ENCODE data around the gene STRN3.
"Not testable (repeated sequence)": the region's sequence is repeated elsewhere in the genome, so short reads cannot be mapped to it uniquely, and the experiment has no call there.

STRN3 gene

DNA sequence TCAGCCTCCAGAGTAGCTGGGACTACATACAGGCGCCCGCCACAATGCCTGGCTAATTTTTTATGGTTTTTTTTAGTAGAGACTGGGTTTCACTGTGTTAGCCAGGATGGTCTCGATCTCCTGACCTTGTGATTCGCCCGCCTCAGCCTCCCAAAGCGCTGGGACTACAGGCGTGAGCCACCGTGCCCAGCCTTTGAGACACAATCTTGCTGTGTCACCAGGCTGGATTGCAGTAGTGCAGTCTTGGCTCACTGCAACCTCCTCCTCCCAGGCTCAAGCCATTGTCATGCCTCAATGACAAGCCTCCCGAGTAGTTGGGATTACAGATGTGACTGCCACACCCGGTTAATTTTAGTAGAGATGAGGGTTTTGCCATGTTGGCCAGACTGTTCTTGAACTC is 21.3 kb upstream of the STRN3 start:
- no peak overlapping the region for H3K4me3 ChIP-seq (ENCODE audit: low read length)
- no peak for TF ChIP-seq ZNF274 (IDR thresholded peaks at IDR 0.05; ENCODE audit: low read depth, low read length)

GRCh38 chr14:31045501-31046080 is 19.4 kb upstream of the STRN3 start:
- H3K4me3 ChIP-seq (ENCODE audit: low read length), result no peak overlapping the region
- TF ChIP-seq ZNF274 (IDR thresholded peaks at IDR 0.05; ENCODE audit: low read depth, low read length), result no peak

DNA sequence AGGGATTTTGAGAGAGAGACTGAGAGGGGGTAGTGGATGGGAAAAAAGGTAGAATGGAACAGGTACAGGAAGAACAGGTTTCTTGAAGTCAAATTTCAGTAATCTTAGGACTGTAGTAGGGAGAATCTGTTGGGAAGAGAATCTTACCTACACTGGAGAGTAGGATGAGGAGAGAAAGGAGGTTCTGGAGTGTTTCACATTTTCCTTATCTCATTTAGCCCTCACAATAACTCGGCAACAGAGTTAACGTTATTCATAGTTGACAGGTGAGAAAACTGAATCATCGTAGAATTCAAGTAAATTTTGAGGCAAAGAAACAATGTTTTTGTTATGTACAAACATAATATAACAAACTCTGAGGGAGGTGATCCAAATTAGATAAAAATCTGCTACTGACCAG is 17.2 kb upstream of the STRN3 start:
- TF ChIP-seq ZNF274 (IDR thresholded peaks at IDR 0.05; ENCODE audit: low read depth, low read length), result no peak
- H3K4me3 ChIP-seq (ENCODE audit: low read length), result no peak overlapping the region

- H3K4me3 ChIP-seq (ENCODE audit: low read length), result not testable (repeated sequence)
Observed at GRCh38 chr14:31042893-31043292, 16.7 kb upstream of the STRN3 start.

DNA sequence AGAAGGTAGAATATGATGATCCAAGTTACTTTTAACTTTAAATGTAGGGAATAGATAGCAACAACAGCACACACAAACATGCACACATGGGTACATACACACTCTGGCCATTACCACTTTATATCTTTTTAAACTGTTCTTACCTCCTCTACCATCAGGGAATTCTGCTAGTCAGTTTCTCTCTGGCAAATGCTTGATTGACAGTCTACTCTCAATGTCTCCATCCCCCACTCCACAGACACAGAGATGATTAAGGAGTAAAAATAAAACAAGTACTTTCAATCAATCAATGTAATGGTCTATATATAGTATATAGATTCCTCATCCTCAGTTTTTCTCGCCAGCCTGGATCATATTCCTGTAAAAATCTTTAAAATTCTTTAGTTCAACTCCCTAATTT is 16.1 kb upstream of the STRN3 start:
- no peak for TF ChIP-seq ZNF274 (IDR thresholded peaks at IDR 0.05; ENCODE audit: low read depth, low read length)
- no peak overlapping the region for H3K4me3 ChIP-seq (ENCODE audit: low read length)

DNA sequence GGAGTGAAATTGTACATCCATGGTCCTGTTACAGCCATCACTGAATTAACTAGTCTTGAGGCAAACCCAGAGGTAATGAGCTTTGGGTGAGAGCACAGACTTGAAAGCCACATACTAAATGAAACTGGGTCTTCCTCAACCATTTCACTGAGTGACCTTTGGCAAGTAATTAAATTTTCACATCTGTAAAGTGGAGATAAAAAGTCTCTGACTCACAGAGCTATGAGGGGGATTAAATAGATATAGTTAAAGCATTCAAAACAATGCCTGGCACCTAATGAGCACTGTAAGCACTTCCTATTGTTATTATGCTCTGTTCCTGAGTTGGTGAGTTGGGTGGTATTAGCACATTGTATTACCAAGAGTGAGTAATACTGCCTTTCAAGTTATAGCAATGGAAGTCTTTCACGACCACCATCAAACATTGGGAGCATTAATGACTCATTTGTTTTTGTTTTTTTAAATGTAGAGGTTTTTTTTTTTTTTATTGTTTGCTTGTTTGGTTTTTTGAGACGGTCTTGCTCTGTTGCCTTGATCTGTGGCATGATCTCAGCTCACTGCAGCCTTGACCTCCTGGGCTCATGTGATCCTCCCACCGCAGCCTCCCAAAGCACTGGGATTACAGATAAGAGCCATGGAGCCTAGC is 12.5 kb upstream of the STRN3 start:
- no peak overlapping the region for H3K4me3 ChIP-seq (ENCODE audit: low read length)
- TF ChIP-seq ZNF274 (IDR thresholded peaks at IDR 0.05; ENCODE audit: low read depth, low read length), result no peak

- no peak overlapping the region for H3K4me3 ChIP-seq (ENCODE audit: low read length)
- TF ChIP-seq ZNF274 (IDR thresholded peaks at IDR 0.05; ENCODE audit: low read depth, low read length), result no peak
Observed at GRCh38 chr14:31037709-31038221, 11.6 kb upstream of the STRN3 start.

DNA sequence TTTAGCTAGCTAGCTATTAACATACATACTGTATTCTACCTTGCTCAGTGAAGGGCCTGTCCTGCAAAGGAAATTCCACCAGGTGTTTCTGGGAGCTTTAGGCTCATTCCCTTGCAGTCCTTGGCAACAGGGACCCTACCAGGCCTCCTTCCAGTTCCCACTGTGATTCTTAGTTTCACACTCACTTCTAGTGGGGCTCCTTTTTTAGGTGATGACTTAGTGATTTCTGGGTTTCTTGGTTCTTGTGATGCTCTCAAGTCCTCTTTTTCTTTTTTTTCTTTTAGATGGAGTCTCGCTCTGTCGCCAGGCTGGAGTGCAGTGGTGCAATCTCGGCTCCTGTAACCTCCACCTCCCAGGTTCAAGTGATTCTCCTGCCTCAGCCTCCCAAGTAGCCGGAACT is 10.4 kb upstream of the STRN3 start:
- no peak overlapping the region for H3K4me3 ChIP-seq (ENCODE audit: low read length)
- TF ChIP-seq ZNF274 (IDR thresholded peaks at IDR 0.05; ENCODE audit: low read depth, low read length), result no peak

GRCh38 chr14:31030469-31030868 is 4.3 kb upstream of the STRN3 start:
- TF ChIP-seq ZNF274 (IDR thresholded peaks at IDR 0.05; ENCODE audit: low read depth, low read length), result no peak
- H3K4me3 ChIP-seq (ENCODE audit: low read length), result no peak overlapping the region

DNA sequence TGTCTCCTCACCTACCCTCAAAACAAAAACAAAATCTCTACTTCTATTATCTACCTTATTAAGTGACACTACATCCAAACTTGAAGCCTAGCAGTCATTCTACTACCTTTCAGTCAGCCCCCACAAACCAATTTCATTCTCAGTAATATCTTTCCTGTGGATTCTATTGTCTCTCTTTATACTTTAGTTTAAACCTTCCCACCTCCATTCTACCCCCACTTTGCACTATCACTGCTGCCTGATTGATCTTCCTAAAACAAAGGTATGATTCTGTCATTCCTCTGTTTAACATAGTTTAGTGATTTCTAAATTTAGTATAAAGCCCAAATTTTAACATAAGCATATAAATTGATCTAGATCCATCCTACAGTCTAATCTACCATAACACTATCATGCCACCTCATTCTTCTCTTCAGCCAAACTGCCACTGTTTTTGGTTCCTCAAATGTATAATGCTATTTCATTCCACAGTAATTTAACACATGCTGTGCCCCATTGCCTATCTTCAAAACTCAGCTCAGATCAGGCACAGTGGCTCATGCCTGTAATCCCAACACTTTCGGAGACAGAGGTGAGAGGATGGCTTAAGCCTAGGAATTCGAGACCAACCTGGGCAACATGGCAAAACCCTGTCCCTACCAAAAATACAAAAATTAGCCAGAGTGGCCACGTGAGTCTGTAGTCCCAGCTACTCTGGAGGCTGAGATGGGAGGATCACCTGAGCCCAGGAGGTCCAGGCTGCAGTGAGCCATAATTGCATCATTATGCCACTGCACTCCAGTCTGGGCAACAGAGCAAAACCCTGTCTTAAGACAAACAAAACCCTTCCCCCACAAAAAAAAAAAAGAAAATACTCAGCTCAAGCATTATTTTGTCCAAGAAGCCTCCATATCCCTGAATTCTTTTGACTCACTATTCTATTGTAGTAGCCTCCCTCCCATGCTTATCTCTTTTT is 3.1 kb upstream of the STRN3 start:
- no peak for TF ChIP-seq ZNF274 (IDR thresholded peaks at IDR 0.05; ENCODE audit: low read depth, low read length)
- no peak overlapping the region for H3K4me3 ChIP-seq (ENCODE audit: low read length)

- TF ChIP-seq ZNF274 (IDR thresholded peaks at IDR 0.05; ENCODE audit: low read depth, low read length), result no peak
- no peak overlapping the region for H3K4me3 ChIP-seq (ENCODE audit: low read length)
Observed at GRCh38 chr14:31027847-31028246, 1.7 kb upstream of the STRN3 start.

GRCh38 chr14:31026450-31027235 is 464 bp upstream of the STRN3 start:
- peak overlapping the region; percentile 66 for H3K4me3 ChIP-seq (ENCODE audit: low read length)
- no peak for TF ChIP-seq ZNF274 (IDR thresholded peaks at IDR 0.05; ENCODE audit: low read depth, low read length)

- TF ChIP-seq ZNF274 (IDR thresholded peaks at IDR 0.05; ENCODE audit: low read depth, low read length), result no peak
- H3K4me3 ChIP-seq (ENCODE audit: low read length), result peak within 1 kb of the TSS; percentile 94
Observed at GRCh38 chr14:31025367-31026076, 657 bp downstream of the STRN3 start, which contains the start of gene AP4S1. Gene AP4S1, plus strand, starts transcription at chr14:31025649. Its CDS starts 40,548 bp downstream, at chr14:31066197.

All from GM08714 (cell line).